ENCODE results near the gene FHL1.
"Not testable (repeated sequence)": the region's sequence is repeated elsewhere in the genome, so short reads cannot be mapped to it uniquely, and the experiment has no call there.

FHL1 gene

GRCh38 chrX:136211766-136212556, 64.6 kb downstream of the FHL1 start:
- no peak for DNase-seq

GRCh38 chrX:136212557-136213111, 65.3 kb downstream of the FHL1 start:
- no peak for DNase-seq

- DNase-seq = no peak
Observed at GRCh38 chrX:136214551-136214950, 67.2 kb downstream of the FHL1 start.

- no peak for DNase-seq
Observed at GRCh38 chrX:136215559-136215958, 68.2 kb downstream of the FHL1 start.

GRCh38 chrX:136219893-136220292, 72.6 kb downstream of the FHL1 start:
- no peak for DNase-seq

- DNase-seq = no peak
Observed at GRCh38 chrX:136220540-136220939, 73.2 kb downstream of the FHL1 start.

- DNase-seq = no peak
Observed at GRCh38 chrX:136220951-136221350, 73.6 kb downstream of the FHL1 start.

- no peak for DNase-seq
Observed at GRCh38 chrX:136221851-136222513, 74.6 kb downstream of the FHL1 start.

- DNase-seq = no peak
Observed at GRCh38 chrX:136227074-136227473, 79.7 kb downstream of the FHL1 start.

- peak; percentile 28 for DNase-seq
Observed at GRCh38 chrX:136227948-136228838, 80.9 kb downstream of the FHL1 start.

GRCh38 chrX:136228839-136229207, 81.5 kb downstream of the FHL1 start:
- no peak for DNase-seq

GRCh38 chrX:136237074-136237473, 89.7 kb downstream of the FHL1 start:
- DNase-seq = no peak

- DNase-seq = not testable (repeated sequence)
Observed at GRCh38 chrX:136237849-136238248, 90.5 kb downstream of the FHL1 start.

GRCh38 chrX:136246201-136246600, 98.9 kb downstream of the FHL1 start:
- no peak for DNase-seq

- peak; percentile 21 for DNase-seq
Observed at GRCh38 chrX:136250191-136251040, 103.1 kb downstream of the FHL1 start.

- peak; percentile 78 for DNase-seq
Observed at GRCh38 chrX:136251041-136251991, 104.0 kb downstream of the FHL1 start, which contains the start of gene MAP7D3. Gene MAP7D3 (minus strand): TSS chrX:136251400. CDS start chrX:136251358, 42 bp downstream.

GRCh38 chrX:136255541-136255940, 108.2 kb downstream of the FHL1 start:
- DNase-seq = no peak

- DNase-seq = no peak
Observed at GRCh38 chrX:136256026-136256425, 108.7 kb downstream of the FHL1 start.

- DNase-seq = no peak
Observed at GRCh38 chrX:136258951-136259350, 111.6 kb downstream of the FHL1 start.

- DNase-seq = peak; percentile 23
Observed at GRCh38 chrX:136259543-136259942, 112.2 kb downstream of the FHL1 start.

- DNase-seq = no peak
Observed at GRCh38 chrX:136260776-136261175, 113.4 kb downstream of the FHL1 start.

Measured in CD4-positive, alpha-beta T cell treated with Interleukin-6 for 4 hours (primary cell).